ENCODE measurements around the gene NAA40. TPM values are rescaled to one million over a fixed set of nuclear protein-coding genes. Genes with fewer than 3 reads are reported as not detected.

NAA40 gene
- total RNA-seq, 1 donor from 2014 or later = 24.0 TPM

DNA sequence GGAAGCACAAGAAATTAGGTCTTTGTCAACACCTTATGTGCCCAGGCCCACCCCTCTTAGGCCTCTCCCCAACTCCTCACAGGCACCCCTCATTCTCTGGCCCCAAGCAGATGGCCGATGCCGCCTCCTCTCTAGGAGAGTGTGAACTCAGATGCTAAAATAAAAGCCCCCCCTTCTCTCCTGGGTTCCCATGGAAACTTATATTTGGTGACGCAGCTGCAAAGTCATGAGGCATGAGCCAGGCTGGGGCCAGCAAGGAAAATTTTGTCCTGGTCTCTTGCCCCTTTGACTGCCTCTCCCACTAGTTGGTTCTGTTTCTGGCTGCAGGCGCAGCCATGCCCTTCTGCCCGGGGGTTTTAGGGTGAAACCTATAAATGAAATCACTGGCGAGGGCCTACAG lies 33.6 kb upstream of the NAA40 start:
- TF ChIP-seq, protein P1, sequence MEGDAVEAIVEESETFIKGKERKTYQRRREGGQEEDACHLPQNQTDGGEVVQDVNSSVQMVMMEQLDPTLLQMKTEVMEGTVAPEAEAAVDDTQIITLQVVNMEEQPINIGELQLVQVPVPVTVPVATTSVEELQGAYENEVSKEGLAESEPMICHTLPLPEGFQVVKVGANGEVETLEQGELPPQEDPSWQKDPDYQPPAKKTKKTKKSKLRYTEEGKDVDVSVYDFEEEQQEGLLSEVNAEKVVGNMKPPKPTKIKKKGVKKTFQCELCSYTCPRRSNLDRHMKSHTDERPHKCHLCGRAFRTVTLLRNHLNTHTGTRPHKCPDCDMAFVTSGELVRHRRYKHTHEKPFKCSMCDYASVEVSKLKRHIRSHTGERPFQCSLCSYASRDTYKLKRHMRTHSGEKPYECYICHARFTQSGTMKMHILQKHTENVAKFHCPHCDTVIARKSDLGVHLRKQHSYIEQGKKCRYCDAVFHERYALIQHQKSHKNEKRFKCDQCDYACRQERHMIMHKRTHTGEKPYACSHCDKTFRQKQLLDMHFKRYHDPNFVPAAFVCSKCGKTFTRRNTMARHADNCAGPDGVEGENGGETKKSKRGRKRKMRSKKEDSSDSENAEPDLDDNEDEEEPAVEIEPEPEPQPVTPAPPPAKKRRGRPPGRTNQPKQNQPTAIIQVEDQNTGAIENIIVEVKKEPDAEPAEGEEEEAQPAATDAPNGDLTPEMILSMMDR (IDR thresholded peaks at IDR 0.05) = no peak
- Mint-ChIP-seq H3K27me3 (ENCODE audit: unreplicated experiment) (no peaks in the 10 kb centered on the region), H3K4me1 (ENCODE audit: unreplicated experiment) (peaks cover 4% of the 10 kb centered on the region), H3K27ac (ENCODE audit: unreplicated experiment) (no peak overlapping the region), H3K9me3 (ENCODE audit: unreplicated experiment) (no peaks in the 10 kb centered on the region), H3K36me3 (ENCODE audit: unreplicated experiment) (peaks cover 36% of the 10 kb centered on the region), H3K4me3 (ENCODE audit: unreplicated experiment) (no peak overlapping the region)
- no peak for DNase-seq (ENCODE audit: extremely low spot score, unreplicated experiment)

DNA sequence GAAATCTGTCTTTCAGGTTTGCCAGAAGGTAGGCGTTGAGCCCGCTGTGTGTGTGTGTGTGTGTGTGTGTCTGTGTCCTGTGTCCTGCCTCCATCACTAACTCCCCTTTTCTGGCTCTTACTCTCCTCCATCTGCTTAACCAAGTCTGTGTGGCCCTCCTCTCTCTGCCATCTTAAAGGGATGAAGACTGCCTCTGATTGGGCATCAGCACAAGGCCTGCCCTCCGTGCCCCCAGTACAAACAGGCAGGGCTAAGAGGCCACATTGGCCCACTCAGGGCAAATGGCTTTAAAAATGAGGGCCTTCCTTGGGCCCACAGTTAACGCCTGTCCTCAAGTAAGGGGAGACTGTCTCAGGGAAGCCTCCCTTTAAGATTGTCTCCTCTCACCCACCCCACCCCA lies 32.7 kb upstream of the NAA40 start:
- Mint-ChIP-seq H3K9me3 (ENCODE audit: unreplicated experiment) (no peaks in the 10 kb centered on the region), H3K27me3 (ENCODE audit: unreplicated experiment) (no peaks in the 10 kb centered on the region), H3K27ac (ENCODE audit: unreplicated experiment) (no peak overlapping the region), H3K4me1 (ENCODE audit: unreplicated experiment) (peaks cover 8% of the 10 kb centered on the region), H3K36me3 (ENCODE audit: unreplicated experiment) (peaks cover 29% of the 10 kb centered on the region), H3K4me3 (ENCODE audit: unreplicated experiment) (no peak overlapping the region)
- TF ChIP-seq, protein P1 (IDR thresholded peaks at IDR 0.05) = no peak
- DNase-seq (ENCODE audit: extremely low spot score, unreplicated experiment) = no peak

DNA sequence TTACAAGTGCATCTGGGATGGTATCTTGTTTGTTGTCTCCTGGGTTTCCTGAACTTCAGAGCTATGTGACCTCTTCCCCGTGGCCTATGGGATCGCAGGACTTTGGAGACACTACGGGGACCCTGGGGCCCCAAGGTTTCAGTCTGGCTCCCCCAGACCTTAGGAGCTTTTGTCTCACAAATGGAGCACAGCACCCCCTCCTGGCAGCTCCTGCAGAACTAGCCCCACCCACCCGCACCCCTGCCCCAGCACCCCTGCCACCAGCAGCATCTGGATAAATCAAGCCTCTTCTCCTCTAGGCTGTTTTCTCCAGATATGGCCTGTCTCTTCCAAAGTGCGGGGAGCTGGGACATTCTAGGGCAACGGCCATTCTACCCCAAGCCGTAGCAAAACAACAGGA lies 32.2 kb upstream of the NAA40 start:
- no peak for DNase-seq (ENCODE audit: extremely low spot score, unreplicated experiment)
- Mint-ChIP-seq H3K4me1 (ENCODE audit: unreplicated experiment) (peaks cover 11% of the 10 kb centered on the region), H3K9me3 (ENCODE audit: unreplicated experiment) (no peaks in the 10 kb centered on the region), H3K27me3 (ENCODE audit: unreplicated experiment) (no peaks in the 10 kb centered on the region), H3K27ac (ENCODE audit: unreplicated experiment) (peak overlapping the region; percentile 14), H3K36me3 (ENCODE audit: unreplicated experiment) (peaks cover 27% of the 10 kb centered on the region), H3K4me3 (ENCODE audit: unreplicated experiment) (no peak overlapping the region)
- TF ChIP-seq, protein P1 (IDR thresholded peaks at IDR 0.05) = peak; percentile 51

DNA sequence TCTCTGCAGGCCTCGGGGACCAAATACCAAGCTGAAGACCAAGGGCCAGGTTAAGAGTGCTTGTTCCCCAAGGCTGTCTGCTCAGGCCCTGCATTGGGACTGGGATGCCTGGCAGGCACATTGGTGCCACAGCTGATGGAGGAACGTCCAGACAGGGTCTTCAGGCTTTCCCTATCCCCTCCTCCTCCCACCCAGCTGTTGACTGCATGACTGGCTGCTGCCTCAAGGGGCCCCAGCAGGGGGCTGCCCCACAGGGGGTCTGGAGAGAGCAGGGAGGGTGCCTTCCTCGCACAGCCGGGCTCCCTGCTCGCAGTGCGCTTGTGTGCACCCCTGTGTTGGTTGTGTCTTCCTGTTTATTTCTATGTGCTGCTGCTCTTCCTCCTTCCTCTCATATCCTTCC lies 31.7 kb upstream of the NAA40 start:
- H3K4me1 Mint-ChIP-seq (ENCODE audit: unreplicated experiment) = peaks cover 11% of the 10 kb centered on the region
- H3K27ac Mint-ChIP-seq (ENCODE audit: unreplicated experiment) = peak overlapping the region; percentile 14
- no peaks in the 10 kb centered on the region for H3K27me3 Mint-ChIP-seq (ENCODE audit: unreplicated experiment)

DNA sequence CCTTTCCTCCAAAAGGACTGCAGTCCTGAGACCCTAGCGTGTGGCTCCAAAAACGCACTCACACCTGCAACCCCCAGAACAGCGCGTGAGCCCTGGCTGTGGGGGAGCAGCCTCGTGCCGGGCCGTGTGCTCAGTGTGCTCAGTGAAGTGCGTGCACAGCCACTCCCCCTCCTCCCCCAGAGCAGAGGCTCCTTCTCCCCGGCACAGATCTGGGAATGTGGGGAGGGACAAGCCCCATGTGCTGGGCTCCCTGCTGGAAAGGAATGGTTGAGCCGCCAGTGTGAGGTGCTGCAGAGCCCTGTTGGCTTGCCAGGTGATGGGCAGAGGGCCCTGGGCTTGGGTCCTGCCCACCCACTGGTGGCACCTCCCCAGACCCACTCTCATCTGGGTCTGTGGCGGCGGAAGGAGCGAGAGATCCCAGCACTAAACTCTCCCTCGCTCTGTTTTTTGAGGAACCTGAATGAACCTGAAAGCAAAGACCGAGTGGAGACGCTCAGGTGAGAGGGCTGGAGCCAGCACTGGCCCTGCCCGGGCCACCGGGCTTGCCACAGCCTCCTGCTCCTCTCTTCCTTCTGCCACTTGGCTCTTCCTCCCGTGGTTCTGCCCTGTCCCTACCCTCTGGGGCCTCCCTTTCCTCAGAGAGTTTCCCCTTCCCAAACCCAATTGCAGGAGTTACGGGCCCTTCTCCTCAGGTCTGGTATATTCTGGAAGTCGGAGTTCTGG lies 30.8 kb upstream of the NAA40 start:
- no peaks in the 10 kb centered on the region for H3K9me3 Mint-ChIP-seq (ENCODE audit: unreplicated experiment)
- TF ChIP-seq, protein P1 (IDR thresholded peaks at IDR 0.05) = no peak
- H3K4me3 Mint-ChIP-seq (ENCODE audit: unreplicated experiment) = no peak overlapping the region
- peaks cover 11% of the 10 kb centered on the region for H3K4me1 Mint-ChIP-seq (ENCODE audit: unreplicated experiment)
- H3K27me3 Mint-ChIP-seq (ENCODE audit: unreplicated experiment) = no peaks in the 10 kb centered on the region
- H3K27ac Mint-ChIP-seq (ENCODE audit: unreplicated experiment) = no peak overlapping the region
- H3K36me3 Mint-ChIP-seq (ENCODE audit: unreplicated experiment) = peaks cover 20% of the 10 kb centered on the region
- no peak for DNase-seq (ENCODE audit: extremely low spot score, unreplicated experiment)

More for the DNA sequence above, 31.7 kb upstream of the NAA40 start:
- DNase-seq (ENCODE audit: extremely low spot score, unreplicated experiment) = no peak
- H3K4me3 Mint-ChIP-seq (ENCODE audit: unreplicated experiment) = no peak overlapping the region
- H3K36me3 Mint-ChIP-seq (ENCODE audit: unreplicated experiment) = peaks cover 24% of the 10 kb centered on the region
- TF ChIP-seq, protein P1 (IDR thresholded peaks at IDR 0.05) = no peak
- no peaks in the 10 kb centered on the region for H3K9me3 Mint-ChIP-seq (ENCODE audit: unreplicated experiment)

Measured in osteocyte (in vitro differentiated cells).